SK-N-SH (cell line): ENCODE measurements around the gene BOK.

ENCODE experiments used
- EP300 ChIP-seq, 2 experiments: IDR thresholded peaks; 2 replicates each; pipeline versions ENCODE4 v1.4.0 to v1.6.1; 2012; ENCODE audit warnings: borderline replicate concordance in 1 of 2, low read depth in 1 of 2, low read length in 1 of 2
- EZH2phosphoT487 ChIP-seq: fragments of 200-600 bp; sonication (generic); IDR thresholded peaks from 2 replicates; pipeline ENCODE4 v1.6.1; 2017; ENCODE audit warnings: low read depth, mixed run types, mild to moderate bottlenecking, antibody characterized with exemption, moderate library complexity, borderline replicate concordance
- JUND ChIP-seq: IDR thresholded peaks from 2 replicates; pipeline ENCODE4 v1.4.0; 2012
- MXI1 ChIP-seq: IDR thresholded peaks from 2 replicates; pipeline ENCODE4 v1.6.1; 2012; ENCODE audit warnings: mild to moderate bottlenecking, low read depth, low read length, improper control_type of control experiment
- POLR2AphosphoS5 ChIP-seq: IDR thresholded peaks from 2 replicates; pipeline ENCODE4 v1.6.1; 2012; ENCODE audit warnings: low read depth, low read length
- RAD21 ChIP-seq: IDR thresholded peaks from 2 replicates; pipeline ENCODE4 v1.6.1; 2012; ENCODE audit warnings: mild to moderate bottlenecking, low read length
- RCOR1 ChIP-seq: fragments of 150-350 bp; IDR thresholded peaks from 2 replicates; pipeline ENCODE4 v1.6.1; 2017; ENCODE audit warnings: antibody characterized with exemption, low read length
- RFX5 ChIP-seq: IDR thresholded peaks from 2 replicates; pipeline ENCODE4 v1.6.1; 2012; ENCODE audit warnings: mild to moderate bottlenecking, improper control_type of control experiment, low read length
- RXRA ChIP-seq: IDR thresholded peaks from 2 replicates; pipeline ENCODE4 v1.4.0; 2012; ENCODE audit warnings: low read depth, mild to moderate bottlenecking, borderline replicate concordance
- TF ChIP-seq, protein P1 (sequence below): fragments of 200-600 bp; sonication (generic); IDR thresholded peaks from 2 replicates; pipeline ENCODE4 v1.6.1; 2017; ENCODE audit warnings: antibody characterized with exemption, mild to moderate bottlenecking, moderate library complexity
- TF ChIP-seq, protein P2 (sequence below): fragments of 150-350 bp; IDR thresholded peaks from 2 replicates; pipeline ENCODE4 v1.6.1; 2016; ENCODE audit warnings: mild to moderate bottlenecking, low read depth, low read length
- TF ChIP-seq, protein P3 (sequence below): IDR thresholded peaks from 2 replicates; pipeline ENCODE4 v1.4.0; 2012; ENCODE audit warnings: low read depth, borderline replicate concordance
- TF ChIP-seq, protein P4 (sequence below): IDR thresholded peaks from 2 replicates; pipeline ENCODE4 v1.6.1; 2012; ENCODE audit warnings: mild to moderate bottlenecking, low read depth, low read length, moderate library complexity
- TF ChIP-seq, protein P5 (sequence below): IDR thresholded peaks from 2 replicates; pipeline ENCODE4 v1.4.0; 2012; ENCODE audit warnings: low read depth

DNA sequence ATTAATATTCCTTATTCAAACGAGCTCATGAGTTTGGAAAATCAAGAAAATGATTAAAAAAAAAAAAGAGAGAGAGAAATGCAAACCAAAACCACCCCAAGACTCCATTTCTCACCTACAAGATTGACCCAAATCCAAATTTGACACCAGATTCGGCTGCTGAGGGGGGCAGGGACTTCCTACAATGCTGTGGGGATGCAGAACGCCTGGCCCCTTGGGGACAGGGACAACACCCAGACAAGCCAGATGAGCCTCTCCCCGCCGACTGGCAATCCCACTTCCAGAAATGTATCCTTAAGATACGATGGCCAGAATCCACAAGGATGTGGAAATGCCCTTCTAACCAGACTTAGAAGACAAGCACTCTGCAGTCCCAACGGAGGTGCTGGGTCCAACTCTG lies 20.7 kb downstream of the BOK start:
- TF ChIP-seq, protein P1, sequence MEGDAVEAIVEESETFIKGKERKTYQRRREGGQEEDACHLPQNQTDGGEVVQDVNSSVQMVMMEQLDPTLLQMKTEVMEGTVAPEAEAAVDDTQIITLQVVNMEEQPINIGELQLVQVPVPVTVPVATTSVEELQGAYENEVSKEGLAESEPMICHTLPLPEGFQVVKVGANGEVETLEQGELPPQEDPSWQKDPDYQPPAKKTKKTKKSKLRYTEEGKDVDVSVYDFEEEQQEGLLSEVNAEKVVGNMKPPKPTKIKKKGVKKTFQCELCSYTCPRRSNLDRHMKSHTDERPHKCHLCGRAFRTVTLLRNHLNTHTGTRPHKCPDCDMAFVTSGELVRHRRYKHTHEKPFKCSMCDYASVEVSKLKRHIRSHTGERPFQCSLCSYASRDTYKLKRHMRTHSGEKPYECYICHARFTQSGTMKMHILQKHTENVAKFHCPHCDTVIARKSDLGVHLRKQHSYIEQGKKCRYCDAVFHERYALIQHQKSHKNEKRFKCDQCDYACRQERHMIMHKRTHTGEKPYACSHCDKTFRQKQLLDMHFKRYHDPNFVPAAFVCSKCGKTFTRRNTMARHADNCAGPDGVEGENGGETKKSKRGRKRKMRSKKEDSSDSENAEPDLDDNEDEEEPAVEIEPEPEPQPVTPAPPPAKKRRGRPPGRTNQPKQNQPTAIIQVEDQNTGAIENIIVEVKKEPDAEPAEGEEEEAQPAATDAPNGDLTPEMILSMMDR = no peak
- TF ChIP-seq RAD21 (no peak), EP300 (IDR thresholded peaks at IDR 0.05; ENCODE audit: borderline replicate concordance in 1 of 2, low read depth in 1 of 2, low read length in 1 of 2) (no peak), EZH2phosphoT487 (no peak), POLR2AphosphoS5 (no peak), JUND (no peak), RXRA (no peak), RFX5 (no peak), MXI1 (no peak), RCOR1 (no peak)
- TF ChIP-seq, protein P2, sequence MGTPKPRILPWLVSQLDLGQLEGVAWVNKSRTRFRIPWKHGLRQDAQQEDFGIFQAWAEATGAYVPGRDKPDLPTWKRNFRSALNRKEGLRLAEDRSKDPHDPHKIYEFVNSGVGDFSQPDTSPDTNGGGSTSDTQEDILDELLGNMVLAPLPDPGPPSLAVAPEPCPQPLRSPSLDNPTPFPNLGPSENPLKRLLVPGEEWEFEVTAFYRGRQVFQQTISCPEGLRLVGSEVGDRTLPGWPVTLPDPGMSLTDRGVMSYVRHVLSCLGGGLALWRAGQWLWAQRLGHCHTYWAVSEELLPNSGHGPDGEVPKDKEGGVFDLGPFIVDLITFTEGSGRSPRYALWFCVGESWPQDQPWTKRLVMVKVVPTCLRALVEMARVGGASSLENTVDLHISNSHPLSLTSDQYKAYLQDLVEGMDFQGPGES = no peak
- TF ChIP-seq, protein P3, sequence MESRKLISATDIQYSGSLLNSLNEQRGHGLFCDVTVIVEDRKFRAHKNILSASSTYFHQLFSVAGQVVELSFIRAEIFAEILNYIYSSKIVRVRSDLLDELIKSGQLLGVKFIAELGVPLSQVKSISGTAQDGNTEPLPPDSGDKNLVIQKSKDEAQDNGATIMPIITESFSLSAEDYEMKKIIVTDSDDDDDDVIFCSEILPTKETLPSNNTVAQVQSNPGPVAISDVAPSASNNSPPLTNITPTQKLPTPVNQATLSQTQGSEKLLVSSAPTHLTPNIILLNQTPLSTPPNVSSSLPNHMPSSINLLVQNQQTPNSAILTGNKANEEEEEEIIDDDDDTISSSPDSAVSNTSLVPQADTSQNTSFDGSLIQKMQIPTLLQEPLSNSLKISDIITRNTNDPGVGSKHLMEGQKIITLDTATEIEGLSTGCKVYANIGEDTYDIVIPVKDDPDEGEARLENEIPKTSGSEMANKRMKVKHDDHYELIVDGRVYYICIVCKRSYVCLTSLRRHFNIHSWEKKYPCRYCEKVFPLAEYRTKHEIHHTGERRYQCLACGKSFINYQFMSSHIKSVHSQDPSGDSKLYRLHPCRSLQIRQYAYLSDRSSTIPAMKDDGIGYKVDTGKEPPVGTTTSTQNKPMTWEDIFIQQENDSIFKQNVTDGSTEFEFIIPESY = no peak
- TF ChIP-seq, protein P4, sequence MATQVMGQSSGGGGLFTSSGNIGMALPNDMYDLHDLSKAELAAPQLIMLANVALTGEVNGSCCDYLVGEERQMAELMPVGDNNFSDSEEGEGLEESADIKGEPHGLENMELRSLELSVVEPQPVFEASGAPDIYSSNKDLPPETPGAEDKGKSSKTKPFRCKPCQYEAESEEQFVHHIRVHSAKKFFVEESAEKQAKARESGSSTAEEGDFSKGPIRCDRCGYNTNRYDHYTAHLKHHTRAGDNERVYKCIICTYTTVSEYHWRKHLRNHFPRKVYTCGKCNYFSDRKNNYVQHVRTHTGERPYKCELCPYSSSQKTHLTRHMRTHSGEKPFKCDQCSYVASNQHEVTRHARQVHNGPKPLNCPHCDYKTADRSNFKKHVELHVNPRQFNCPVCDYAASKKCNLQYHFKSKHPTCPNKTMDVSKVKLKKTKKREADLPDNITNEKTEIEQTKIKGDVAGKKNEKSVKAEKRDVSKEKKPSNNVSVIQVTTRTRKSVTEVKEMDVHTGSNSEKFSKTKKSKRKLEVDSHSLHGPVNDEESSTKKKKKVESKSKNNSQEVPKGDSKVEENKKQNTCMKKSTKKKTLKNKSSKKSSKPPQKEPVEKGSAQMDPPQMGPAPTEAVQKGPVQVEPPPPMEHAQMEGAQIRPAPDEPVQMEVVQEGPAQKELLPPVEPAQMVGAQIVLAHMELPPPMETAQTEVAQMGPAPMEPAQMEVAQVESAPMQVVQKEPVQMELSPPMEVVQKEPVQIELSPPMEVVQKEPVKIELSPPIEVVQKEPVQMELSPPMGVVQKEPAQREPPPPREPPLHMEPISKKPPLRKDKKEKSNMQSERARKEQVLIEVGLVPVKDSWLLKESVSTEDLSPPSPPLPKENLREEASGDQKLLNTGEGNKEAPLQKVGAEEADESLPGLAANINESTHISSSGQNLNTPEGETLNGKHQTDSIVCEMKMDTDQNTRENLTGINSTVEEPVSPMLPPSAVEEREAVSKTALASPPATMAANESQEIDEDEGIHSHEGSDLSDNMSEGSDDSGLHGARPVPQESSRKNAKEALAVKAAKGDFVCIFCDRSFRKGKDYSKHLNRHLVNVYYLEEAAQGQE = no peak
- TF ChIP-seq, protein P5, sequence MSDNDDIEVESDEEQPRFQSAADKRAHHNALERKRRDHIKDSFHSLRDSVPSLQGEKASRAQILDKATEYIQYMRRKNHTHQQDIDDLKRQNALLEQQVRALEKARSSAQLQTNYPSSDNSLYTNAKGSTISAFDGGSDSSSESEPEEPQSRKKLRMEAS = no peak
